G401.6 (cell line): ENCODE data around the gene THSD7B.

Experiments
- FAIRE-seq: peaks from 2 replicates; lab custom pipeline; 2012; peaks lifted over from hg19 to GRCh38; lab: Jason Lieb, UNC

The THSD7B gene

DNA sequence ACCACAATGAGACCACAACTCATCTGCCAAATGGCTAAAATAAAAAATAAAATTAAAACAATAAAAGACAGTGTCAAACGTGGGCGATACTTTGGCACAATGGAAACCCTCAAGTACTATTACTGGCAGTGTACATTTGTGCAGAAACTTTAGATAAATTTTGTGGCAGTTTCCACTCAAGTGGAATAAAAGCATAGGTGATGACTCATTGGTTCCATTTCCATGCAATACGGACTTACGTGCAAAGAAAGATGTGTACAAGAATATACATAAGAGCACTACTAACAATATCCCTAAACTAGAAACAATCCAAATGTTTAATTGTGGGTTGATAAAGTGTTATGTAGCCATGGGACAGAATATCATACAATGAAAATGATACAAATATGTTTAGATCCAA is 940.0 kb downstream of the THSD7B start:
- no peak for FAIRE-seq

DNA sequence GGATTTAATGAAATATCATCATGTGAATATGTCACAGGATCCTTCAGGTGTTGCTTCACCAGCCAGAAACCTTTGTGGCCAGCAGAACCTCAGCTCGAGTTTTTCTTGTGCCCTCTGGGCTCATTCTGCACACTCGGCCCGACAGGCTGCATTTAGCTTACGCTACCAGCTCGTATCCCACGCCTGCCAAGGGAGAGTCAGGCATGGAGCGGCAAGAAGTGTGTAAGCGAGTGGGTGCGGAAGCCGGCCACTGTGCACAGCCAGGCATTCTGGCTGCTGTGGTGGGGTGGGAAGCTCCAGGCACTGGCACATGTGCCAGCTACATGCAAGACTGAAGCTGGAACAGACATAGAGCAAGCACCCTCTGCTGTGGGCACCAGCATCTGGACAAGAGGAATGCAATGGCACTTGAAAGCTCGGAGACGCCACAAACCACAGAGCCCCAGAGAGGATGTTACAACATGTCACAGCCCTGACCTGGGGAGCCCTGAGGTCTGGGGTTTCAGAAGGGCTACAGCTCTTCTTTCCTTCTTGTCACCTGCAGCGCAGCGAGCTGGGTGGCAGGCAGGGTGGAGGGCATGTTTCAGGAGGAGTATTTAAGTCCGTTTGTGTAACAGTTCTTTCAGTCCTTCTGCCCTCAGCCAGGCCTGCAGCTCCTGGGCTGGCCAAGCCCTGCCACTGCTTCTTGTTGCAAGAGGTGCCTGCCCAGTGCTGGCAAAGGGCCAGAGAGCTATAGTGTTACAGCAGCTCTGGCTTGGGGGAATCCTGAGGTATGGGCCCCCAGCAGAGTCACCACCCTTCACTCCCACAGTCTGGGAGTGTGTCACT is 941.7 kb downstream of the THSD7B start:
- no peak for FAIRE-seq

DNA sequence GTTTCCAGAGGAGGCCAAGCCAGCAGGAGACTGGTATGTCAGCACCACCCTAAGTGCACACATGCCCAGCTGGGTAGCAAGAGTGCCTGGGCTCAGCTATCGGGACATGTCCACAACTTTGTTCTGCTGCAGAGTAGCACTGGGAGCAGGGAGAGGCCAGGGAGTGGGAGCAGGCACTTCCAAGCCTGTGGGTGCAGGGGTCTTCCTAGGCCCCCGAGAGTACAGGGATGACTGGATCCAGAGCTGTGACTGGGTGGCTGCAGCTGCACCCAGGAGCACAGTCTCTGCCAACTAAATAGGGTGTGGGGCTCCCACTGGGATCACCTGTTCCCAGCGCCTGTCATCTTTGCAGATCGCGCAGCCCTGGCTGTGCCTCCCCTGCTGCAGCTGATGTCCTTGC is 943.0 kb downstream of the THSD7B start:
- FAIRE-seq: no peak

DNA sequence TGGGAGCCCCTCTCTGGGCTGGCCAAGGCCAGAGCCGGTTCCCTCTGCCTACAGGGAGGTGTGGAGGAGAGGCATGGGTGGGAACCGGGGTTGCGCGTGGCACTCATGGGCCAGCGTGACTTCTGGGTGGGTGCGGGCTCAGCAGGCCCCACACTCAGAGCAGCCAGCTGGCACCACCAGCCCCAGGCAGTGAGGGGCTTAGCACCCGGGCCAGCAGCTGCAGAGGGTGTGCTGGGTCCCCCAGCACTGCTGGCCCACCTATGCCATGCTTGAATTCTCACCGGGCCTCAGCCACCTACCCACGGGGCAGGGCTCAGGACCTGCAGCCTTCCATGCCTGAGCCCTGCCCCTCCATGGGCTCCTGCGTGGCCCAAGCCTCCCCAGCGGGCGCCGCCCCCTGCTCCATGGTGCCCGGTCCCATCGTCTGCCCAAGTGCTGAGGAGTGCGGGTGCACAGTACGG is 950.4 kb downstream of the THSD7B start:
- FAIRE-seq: no peak

DNA sequence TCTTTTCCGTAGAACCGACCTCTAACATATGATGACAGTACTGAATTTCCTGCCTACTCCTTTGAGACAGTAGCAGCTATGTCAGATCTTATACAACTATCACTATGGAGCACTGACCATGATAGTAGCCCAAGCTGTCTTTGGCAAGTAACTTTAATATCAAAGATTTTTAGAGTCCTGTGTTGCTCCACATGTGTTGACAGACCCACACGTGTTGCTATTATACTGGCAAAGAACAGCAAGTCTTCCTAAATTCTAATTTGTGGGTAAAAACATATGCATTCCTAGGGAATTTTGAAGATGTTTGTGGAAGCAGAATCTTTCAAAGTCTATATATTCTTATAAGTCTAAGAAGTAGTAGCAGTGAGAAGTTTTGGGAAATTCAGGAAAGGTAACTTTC is 953.4 kb downstream of the THSD7B start:
- FAIRE-seq: no peak

DNA sequence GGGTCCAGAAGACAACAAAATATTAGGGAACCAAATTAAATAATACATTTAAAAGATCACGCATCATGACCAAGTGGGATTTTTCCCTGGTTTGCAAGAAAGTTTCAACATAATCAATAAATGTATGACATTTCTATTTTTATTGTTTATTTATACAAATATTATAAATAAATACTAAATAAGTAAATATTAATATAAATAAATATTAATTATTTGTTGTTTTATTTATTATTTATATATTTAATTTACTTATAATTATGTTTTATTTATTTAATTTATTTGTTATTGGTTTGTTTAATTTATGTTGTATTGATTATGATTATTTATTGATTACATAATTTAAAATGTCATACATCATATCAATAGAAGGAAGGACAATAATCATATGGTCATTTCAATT is 956.4 kb downstream of the THSD7B start:
- FAIRE-seq: peak; percentile 96

DNA sequence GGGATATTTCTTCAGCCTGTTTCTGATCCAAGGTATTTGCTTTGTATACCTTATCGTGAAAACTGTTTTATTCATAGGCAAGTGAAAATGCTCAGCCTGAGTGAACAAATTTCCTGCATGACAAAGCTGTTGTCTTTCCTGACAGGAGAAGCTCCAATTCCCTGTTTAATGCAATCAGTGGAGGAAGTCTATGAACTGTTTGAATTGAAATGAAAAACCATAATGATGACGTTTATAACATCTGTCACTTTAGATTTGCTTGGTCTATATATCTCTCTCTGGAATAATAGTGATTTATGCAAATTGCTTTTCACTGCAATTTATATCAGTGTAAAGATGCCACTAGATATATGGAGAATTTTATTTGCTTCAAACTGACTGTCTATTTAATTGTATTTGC is 959.6 kb downstream of the THSD7B start:
- FAIRE-seq: no peak
